Measurements from ENCODE around the gene PHTF1.

DNA sequence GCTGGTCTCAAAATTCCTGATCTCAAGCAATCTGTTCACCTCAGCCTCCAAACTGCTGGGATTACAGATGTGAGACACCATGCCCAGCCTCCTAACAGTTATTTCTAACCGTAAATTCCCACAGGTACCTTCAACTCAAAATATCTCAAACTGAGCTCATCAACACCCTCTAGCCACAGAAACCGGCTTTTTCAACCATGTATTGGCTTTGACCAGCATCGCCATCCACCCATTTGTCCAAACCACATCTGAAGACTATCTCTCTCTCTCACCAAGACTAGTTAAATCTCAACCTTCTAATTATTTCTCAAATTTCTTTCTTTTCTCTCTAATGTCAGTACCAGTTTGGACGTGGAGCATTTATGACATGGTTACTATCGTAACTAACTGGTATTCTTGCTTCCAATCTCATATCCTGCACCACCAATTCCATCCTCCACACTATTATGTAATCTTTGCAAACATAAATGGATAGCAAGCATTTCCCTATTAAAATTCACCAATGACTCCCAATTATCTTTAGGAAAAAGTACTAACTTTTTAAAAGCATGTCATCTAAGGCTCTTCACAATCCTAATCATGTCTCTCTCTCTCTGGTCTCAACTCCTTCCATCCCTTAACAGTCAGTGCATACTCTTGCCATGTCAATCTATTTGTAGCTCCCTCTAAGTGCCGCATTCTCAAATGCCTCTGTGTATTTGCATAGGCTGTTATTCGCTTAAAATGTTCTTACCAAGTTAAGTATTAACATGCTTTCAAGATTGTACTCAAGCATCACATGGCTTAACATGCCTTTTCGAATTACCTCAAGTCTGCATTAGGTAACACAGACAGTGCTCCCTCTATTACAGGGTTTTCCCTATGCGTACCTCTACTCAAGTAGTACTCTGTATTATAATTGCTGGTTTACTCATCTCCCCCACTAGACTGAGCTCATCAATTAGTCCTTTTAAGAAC, 34.9 kb upstream of the PHTF1 start:
- no peak for TF ChIP-seq POLR2A (IDR thresholded peaks at IDR 0.05)
- TF ChIP-seq, protein P1, sequence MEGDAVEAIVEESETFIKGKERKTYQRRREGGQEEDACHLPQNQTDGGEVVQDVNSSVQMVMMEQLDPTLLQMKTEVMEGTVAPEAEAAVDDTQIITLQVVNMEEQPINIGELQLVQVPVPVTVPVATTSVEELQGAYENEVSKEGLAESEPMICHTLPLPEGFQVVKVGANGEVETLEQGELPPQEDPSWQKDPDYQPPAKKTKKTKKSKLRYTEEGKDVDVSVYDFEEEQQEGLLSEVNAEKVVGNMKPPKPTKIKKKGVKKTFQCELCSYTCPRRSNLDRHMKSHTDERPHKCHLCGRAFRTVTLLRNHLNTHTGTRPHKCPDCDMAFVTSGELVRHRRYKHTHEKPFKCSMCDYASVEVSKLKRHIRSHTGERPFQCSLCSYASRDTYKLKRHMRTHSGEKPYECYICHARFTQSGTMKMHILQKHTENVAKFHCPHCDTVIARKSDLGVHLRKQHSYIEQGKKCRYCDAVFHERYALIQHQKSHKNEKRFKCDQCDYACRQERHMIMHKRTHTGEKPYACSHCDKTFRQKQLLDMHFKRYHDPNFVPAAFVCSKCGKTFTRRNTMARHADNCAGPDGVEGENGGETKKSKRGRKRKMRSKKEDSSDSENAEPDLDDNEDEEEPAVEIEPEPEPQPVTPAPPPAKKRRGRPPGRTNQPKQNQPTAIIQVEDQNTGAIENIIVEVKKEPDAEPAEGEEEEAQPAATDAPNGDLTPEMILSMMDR (IDR thresholded peaks at IDR 0.05) = no peak
